NCI-H748 (cell line): ENCODE measurements around the gene GTSE1.

Experiments
- DNase-seq: peaks from one replicate; lab custom pipeline; 2025; ENCODE audit not compliant: unreplicated experiment; lab: John Stamatoyannopoulos, UW

GTSE1 gene

GRCh38 chr22:46376908-46377524, 80.3 kb downstream of the GTSE1 start:
- no peak for DNase-seq

GRCh38 chr22:46377525-46378425, 81.1 kb downstream of the GTSE1 start:
- DNase-seq, result no peak

- DNase-seq, result no peak
These were observed 81.9 kb downstream of the GTSE1 start for GRCh38 chr22:46378426-46379065.

GRCh38 chr22:46379066-46379930, 82.6 kb downstream of the GTSE1 start:
- DNase-seq, result no peak

- DNase-seq, result no peak
These were observed 83.4 kb downstream of the GTSE1 start for GRCh38 chr22:46380069-46380468.
